GM18502 (cell line): ENCODE measurements around the gene GNAI2.
"Not testable (repeated sequence)": the region's sequence is repeated elsewhere in the genome, so short reads cannot be mapped to it uniquely, and the experiment has no call there.

ENCODE experiments used
- ATAC-seq: cut with Tn5 transposase; IDR thresholded peaks from one replicate; pipeline ENCODE4 v1.9.1; 2021; ENCODE audit warnings: mild to moderate bottlenecking; ENCODE audit not compliant: unreplicated experiment, poor library complexity

The GNAI2 gene

DNA sequence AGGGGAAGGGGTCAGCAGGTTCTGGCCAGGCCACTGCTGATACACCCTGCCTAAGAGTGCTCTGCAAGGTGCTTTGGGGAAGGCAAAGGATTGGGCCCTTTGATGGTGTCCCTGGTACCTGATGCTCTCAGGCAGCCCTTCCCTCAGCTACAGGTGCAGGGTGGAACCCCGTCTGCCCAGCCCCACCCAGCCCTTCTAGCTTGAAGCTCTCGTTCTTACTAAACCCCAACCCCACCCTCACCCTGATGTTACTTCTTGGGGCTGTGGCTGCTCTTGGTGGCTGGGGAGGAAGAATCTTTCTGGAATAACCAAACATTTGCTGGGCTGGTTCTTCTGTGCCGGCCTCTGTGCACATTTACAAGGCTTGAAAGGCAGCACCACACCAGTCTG lies 6.4 kb downstream of the GNAI2 start:
- ATAC-seq = no peak

DNA sequence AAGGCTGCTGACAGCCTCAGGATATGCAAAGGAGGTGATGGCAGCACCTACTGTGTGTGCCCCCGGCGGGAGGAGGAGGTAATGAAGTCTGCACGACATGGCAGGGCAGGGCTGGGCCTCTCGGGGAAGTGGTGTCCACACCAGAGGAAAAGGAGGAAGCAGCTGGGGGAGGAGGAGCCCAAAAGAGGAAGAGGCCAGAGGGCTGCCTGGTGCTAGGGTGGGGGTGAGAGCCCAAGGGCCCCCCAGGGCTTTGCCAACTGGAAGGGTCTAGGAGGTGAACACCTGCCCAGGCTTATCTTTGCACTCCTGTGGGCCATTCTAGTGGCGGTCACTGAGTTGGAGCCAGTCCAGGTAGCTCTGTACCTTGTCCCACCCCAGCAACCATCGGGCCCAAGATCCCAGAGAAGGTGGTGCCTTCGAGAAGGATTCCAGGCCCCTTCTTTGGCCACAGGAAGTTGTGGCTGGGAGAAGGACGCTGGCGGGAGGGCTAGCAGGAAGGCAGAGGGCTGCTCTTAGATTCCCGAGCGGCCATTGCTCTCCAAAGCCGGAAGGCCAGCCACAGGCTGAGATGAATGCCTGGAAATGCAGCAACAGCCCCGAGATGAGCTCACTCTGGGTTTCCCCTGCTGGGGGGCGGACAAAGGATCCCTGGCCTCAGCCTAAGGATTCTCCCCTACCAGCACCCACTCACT lies 7.0 kb downstream of the GNAI2 start:
- ATAC-seq = no peak

DNA sequence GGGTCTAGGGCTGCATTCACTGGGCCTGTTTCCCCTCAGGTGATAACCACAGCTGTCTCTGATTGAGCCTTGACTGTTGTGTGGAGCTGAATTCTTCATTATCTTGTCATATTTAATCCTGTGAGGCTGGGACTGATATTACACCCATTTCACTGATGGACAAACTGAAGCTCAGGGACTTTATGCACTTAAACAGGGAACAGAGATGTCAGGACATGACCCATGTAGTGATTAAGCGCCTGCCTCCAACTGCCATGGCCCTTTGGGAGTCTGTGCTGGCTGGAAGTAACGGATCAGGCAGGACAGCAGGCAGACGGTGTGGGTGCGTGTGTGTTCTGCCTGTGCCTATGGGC lies 7.5 kb downstream of the GNAI2 start:
- ATAC-seq = no peak

DNA sequence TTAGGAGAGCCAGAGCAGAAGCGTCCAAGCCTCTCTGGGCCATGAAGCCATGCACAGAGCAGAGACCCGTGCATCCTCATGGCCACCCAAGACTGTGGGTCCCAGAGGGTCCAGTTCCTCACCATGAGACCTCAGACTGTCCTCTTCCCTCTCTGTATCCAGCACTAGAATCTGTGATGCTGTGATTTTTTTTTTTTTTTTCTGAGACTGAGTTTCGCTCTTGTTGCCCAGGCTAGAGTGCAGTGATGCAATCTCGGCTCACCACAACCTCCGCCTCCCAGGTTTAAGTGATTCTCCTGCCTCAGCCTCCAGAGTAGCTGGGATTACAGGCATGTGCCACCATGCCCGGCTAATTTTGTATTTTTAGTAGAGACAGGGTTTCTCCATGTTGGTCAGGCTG lies 8.8 kb downstream of the GNAI2 start:
- ATAC-seq = not testable (repeated sequence)

DNA sequence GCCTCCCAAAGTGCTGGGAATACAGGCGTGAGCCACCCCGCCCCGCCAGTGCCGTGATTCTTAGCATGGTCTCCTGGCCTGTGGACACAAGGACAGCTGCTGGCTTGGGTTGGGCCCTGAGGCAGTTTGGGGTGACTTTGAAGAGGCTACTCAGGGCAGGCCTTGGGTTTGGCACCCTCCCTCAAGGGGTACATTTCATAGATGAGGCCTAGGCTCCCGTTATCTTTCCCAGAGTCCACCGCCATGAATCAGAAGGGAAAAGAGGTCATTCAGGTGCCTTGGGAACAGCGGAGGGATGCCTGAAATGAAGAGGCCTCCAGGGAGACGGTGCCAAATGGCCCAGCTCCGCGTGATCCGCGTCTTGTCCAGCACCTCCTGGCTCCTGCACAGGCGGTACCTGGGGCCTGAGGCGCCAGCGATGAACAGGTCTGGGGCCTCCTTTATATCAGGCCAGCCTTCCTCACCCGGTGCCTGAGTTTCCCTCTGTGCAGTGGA lies 9.3 kb downstream of the GNAI2 start:
- no peak for ATAC-seq

DNA sequence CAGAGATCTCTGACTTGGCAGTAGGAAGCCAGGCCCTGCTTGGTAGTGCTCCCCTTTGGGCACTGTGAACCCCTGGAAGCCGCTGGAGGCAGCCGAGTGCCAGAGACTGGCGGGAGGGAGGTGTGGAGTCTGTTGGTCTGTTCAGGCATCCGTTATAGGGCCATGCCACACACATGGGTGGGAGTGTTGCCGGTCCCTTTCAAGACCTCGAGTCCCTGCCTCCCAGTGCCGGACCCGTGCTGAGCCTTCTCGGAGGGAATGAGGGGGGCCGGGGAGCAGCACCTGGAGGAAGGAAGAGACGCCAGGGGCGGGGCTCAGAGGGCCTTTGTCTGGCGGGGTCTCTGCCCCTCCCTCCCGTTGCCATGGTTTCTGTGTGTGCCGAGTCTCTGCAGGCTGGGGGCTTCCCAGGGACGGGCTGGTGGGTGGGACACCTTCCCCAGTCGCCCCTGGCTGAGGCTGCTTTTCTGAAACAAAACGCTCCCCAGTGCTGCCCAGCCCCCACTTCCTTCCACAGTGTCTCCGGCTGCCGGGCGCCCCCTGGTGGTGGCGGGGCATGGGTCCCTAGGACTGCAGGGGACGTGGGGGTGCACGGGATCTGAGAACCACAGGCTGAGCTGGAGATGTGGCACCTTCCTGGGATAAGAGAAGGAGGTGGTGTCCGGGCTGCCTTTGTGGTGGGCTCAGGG lies 10.0 kb downstream of the GNAI2 start:
- ATAC-seq = peak; percentile 68

DNA sequence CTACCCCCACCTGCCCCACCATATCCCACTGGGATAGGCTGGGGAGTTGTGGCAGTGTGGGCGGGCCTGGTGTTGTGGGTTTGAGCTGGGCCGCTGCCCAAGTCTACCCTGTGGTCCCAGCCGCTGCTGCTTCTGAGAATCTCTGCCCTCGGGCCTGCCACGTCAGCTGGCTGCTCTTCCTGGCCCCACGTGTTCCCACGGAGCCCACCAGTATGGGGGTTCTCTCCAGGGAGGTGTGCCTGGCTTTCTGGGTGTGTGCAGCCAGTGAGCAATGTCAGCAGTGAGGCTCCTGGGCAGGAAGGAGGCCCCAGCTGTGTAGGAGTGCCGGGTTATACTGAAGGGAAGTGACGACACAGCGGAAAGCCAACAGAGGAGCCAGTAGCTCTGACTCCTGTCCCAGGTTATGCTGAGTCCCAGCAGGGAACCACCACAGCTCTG lies 10.5 kb downstream of the GNAI2 start:
- peak; percentile 61 for ATAC-seq

DNA sequence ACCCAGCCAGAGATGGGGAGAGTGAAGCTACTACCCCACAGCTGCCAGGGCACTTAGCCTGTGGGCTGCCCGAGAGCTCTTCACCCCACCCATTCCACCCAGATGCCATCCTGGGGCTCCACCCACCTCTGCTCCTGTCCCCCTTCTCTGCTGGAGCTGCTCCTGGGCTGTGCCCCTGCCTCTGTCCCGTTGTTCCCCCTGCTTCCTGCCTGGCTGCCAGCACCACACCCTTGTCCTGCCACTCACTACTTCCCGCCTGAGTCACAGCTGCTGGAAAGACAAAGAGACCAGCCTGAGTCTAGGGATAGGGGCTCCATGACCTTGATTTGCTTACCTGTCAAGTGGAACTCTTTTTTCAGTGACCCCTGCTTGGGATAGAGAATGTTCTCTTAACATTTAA lies 12.4 kb downstream of the GNAI2 start:
- no peak for ATAC-seq

DNA sequence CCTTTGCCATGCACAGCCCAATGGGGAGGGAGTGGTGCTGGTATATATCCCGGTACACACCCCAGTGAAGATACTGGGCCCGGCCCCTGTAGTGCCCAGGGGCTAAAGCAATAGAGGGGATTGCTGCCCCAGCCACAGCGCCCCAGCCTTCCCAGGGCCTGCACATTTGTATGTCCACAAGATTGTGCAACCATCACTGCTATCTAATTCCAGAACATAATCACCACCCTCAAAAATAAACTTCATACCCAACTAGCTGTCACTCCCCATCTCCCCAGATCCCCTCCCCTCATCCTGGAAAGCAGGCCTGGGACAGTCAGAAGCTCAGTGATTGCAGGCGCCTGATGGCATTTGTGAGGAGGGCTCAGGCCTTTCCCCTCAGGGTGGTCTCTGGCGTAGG lies 13.5 kb downstream of the GNAI2 start:
- no peak for ATAC-seq

DNA sequence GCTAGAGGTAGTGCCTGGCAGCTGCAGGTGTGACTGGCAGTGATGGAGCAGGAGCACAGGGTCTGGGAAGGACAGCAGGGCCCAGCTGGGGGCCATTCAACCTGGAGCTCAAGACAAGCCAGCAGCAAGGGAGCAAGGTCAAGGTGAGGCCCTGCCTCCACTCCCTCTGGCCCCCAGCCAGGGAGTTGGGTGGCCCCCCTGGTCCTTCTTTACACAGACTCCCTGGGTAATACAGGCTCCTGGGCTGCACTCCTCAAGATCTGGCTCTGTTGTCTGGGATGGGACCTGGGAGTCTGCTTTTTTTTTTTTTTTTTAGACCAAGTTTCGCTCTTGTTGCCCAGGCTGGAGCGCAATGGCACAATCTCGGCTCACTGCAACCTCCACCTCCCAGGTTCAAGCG lies 14.5 kb downstream of the GNAI2 start:
- ATAC-seq = no peak

DNA sequence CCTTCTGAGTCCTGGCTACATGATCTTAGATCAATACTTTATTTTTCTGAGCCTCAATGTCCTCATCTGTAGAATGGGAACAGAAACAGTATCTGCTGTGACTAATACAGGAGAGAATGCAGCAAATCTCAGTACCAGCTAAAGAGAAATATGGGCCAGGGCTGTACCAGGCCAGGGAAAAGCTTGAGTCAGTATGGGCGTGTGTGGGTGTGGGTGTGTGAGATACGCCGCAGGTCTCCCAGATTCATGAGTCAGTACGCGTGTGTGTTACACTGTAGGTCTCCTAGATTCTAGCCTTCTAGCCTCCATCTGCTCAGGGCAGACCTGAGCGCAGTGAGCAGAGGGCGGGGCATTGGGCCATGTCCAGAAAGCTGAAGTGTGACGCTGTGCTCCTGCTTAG lies 15.2 kb downstream of the GNAI2 start:
- no peak for ATAC-seq

DNA sequence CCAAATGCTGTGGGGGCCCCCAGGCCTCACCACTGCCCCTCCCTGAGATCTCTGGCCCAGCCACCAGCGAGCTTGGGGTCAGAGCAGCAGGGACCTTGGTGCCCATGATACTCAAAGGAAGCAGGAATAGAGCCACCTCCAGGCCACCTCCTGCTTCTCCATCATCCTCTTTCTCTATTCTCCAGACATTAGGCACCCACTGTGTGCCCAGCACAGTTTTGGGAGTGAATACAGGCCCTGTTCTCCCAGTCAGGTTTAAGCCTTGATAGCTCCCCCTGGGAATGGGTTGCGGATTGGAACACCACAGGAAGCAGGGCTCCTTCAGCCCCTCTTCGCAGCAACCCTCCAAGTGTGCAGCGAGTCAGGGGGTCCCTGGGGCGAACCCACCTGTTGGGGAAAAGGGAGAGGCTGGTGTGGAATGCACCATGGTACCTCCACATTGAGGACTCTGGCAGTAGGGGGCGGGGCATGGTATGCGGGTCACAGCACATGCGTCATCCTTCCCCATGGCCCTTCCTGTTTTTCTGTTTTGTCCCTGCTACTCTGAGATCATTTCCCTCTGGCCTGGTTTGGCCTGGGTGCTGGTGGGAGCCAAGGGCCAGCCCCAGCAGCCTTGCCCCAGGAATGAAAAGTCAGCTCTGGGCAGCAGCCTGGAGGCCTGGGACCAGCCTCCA lies 18.7 kb downstream of the GNAI2 start:
- no peak for ATAC-seq

DNA sequence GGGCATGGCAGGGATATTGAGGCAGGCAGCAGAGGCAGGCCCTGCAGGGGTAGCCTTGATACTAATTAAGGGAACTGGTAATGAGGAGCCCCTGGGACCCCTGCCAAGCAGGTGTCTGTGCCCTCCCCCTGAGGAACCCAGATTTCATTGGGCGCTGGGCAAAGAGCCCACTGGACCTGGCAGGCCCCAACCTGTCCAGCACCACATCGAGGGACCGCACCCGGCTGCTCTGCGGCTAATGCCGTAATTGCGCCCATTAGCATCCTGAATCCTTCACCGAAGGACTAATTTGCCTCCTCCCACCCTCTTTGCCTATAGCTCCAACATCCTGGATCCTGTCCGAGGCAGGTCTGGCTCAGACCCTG lies 19.2 kb downstream of the GNAI2 start:
- no peak for ATAC-seq

DNA sequence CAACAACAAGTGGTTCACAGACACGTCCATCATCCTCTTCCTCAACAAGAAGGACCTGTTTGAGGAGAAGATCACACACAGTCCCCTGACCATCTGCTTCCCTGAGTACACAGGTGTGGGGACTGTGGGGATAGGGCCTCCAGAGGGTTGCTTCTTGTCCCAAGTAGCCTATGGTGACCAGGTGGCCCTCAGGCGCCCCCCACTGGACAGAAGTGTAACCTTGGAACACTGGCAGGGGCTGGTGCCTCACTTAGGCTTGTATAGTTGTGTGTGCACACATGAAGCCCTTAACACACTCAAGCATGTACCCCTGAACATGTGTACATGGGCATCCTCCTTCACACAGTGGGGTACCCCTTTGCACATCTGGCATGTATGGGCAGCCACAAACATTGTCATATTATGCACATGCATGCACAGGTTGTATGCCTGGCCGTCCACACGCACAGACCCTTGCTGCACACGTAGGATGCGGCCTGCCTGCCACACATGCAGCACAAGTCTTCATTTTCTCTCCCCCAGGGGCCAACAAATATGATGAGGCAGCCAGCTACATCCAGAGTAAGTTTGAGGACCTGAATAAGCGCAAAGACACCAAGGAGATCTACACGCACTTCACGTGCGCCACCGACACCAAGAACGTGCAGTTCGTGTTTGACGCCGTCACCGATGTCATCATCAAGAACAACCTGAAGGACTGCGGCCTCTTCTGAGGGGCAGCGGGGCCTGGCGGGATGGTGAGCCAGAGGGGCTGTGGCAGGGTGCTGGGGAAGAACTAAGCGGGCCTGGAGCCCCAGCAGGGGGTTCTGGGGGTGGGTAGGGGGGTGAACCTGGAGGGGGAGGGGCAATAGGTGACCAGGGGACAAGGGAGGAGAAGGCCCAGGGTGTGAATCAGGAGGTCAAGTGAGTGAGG lies 21.2 kb downstream of the GNAI2 start:
- no peak for ATAC-seq

DNA sequence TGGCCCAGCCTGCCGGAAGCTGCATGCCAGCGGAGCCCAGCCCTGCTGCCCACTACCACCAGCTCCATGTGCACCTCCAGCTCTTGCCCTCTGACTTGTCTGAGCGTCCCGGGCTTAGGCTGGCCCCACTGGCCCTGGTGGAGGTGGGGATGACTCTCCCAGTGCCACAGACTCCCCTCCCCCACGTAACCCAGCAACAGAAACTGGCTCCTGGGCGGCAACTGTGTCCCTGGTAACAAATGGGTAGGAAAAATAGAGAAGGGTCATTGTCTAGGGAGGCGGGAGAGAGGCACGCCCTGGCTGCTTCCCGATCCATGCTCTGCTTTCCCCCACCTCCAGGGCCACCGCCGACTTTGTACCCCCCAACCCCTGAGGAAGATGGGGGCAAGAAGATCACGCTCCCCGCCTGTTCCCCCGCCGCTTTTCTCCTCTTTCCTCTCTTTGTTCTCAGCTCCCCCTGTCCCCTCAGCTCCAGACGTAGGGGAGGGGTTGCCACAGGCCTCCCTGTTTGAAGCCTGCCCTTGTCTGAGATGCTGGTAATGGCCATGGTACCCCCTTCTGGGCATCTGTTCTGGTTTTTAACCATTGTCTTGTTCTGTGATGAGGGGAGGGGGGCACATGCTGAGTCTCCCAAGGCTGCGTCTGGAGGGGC lies 22.2 kb downstream of the GNAI2 start:
- ATAC-seq = no peak

DNA sequence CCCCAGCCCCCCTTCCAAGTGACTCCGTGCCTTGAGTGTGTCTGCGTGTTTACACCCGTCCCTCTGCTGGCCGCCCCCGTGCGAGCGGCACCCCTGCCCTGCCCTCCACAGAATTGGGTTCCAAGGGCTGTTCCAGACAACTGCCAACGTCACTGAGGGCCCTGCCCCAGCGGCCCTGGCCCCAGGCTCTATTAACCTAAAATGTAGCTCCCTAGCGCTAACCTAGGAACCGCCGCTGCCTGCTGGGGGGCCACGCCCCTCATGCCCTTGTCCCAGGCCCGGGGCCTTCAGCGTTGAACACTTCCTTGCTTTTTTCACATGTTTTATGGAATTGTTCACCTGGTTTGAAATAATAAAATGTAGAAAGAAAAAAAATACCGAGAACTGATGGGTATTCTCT lies 23.0 kb downstream of the GNAI2 start:
- ATAC-seq = no peak

DNA sequence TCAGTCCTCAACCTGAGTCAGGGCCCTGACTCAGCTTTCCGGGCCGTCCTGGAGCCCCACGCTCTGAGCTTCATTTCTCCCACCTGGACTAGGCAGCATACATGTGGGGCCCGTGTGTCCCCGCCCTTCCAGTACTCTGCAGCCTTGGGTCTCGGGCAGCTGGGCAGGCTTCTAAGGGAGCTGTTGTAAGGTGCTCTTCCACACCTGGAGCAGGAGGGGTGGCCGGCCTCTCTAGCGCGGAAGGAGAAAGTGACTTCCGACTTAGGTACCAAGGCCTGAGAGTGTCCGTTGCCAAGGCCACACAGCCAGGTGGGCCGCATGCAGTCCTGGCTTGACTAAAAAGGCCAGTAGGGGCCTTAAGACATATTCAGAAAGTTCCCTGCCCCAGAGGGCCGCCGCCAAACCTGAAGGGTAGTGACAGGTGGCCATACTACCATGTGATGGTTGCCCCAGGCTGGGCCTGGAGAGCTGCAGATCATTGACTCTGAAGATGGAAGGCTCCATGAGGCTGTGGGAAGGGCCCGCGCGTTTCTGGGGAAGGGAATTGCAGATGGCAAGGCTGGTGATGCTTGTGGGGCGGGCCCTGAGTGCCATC lies 23.5 kb downstream of the GNAI2 start:
- peak; percentile 22 for ATAC-seq

DNA sequence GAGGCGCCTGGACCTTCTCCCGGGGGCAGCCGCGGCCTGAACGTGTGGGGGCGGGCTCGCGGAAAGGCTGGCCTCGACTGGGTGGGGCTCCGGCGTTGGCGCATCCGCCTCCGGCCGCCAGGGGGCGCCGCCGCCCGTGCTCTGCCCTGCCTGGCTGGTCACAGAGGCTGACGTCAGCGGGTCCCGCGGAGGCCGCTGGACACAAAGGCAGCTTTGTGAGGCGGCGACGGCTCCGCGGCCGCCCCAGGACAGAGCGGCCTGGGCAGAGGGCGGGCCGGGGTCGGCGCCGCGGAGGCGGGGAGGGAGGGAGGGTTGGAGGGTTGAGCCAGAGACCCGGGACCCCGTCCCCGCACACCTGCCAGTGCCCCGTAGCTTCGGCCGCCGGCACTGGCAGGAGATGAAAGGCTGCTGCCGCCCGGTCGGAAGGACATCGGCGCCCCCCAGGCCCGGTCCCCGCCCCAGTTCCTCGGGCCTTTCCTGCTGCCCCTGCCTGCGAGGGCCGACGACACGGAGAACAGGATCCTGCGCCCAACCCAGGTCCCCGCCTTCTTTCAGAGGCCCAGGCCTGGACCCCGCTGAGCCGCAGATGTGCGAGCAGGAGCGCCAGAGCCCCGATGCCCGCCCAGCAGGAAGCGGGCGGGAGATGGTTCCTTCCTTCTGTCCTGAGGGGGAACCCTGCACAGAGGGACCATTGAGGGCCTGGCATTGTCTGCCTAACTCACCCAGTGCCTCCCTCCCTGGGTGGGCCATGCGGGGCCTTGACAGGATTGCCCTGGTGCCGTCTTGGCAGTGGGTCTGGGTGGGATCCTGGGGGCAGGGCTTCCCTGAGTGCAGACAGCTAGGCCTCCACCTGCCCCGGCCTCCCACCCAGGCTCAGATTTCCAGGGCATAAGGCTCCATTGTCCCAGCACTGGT lies 24.3 kb downstream of the GNAI2 start:
- ATAC-seq = peak; percentile 83
